Cerebellar cortex (tissue), 1 donor: Measurements from ENCODE around the gene IL1R1.
"Not testable (repeated sequence)": the region's sequence is repeated elsewhere in the genome, so short reads cannot be mapped to it uniquely, and the experiment has no call there.

ENCODE experiments used
- DNase-seq: peaks from one replicate; pipeline ENCODE4 v3.0.0-alpha.2; 2015; ENCODE audit warnings: low spot score

The IL1R1 gene, protein sequence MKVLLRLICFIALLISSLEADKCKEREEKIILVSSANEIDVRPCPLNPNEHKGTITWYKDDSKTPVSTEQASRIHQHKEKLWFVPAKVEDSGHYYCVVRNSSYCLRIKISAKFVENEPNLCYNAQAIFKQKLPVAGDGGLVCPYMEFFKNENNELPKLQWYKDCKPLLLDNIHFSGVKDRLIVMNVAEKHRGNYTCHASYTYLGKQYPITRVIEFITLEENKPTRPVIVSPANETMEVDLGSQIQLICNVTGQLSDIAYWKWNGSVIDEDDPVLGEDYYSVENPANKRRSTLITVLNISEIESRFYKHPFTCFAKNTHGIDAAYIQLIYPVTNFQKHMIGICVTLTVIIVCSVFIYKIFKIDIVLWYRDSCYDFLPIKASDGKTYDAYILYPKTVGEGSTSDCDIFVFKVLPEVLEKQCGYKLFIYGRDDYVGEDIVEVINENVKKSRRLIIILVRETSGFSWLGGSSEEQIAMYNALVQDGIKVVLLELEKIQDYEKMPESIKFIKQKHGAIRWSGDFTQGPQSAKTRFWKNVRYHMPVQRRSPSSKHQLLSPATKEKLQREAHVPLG

DNA sequence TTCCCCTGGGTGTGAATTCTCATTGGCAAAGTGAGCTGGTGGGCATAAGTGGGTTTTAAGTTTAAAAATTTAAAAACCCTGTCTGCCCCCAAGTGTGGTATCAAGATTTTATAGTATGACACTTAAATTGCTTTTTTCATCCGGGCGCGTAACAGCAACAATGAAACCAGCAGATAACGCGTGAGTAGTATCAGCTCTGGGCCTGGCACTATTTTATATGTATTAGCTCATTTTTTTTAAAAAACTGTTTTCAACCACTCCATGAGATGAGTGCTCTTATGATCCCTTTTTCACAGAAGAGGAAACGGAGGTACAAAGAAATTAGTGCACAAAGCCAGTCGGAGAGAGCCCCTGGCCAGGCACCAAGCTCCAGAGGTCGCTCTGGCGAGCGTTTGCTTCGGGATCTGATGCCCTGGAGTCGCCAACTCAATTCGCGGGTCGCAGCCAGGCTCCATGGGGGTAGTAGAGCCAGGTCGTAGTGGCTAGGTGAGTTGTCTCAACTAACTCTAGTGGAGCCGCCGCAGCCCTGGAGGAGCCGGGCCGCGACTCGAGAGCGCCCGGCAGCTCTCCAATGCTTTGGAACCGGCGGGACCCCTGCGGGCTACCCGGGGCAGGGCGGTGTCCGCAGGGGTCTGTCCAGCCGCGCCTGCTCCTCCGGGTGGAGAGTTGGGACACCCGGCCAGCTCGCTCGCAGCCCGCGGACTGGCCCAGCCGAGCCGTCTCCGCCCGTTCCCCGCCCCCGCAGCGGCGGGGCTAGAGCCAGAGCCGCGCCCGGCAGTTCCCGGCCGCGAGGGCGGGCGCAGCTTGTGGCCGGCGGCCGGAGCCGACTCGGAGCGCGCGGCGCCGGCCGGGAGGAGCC, at the start of gene IL1R1:
IL1R1 (plus strand) TSS at position 777 of the 859 bp plus-strand sequence. CDS start 14,979 bp downstream, outside the sequence.
- no peak for DNase-seq

DNA sequence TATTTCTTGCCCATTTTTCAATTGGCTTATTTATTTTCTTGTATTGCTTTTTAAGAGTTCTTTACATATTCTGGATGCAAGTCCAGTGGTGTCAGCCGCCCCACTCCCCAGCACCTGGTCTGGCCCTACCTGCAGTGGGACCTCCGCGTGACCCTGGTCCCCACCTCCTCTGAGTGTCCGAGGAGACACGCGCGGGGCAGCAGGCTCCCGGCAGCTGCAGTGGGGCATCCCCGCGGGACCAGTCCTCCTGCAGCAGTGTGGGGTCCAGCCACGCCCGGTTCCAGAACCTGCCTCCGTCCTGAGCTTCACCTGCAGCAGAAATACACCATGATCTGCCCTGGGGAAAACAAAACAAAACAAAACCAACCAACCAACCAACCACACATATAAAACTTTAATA, 48.9 kb upstream of the IL1R1 start:
- no peak for DNase-seq

DNA sequence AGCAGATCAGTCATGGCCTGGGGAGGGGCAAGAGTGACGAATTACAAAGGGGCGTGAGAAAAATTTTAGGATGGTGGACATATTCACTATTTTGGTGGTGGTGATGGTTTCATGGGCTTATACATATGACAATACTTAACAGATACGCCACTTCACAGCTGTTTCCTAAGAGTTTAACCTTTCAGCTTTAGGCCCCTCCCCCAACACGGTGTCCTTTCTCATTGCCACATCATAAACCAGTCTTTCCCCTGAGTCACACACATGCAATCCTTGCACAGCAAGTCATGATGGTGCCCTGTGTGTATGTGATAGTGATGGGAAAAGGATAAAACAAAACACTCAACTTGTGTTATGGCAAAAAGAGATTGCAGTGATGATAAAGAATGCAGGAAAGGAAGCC, 47.6 kb upstream of the IL1R1 start:
- DNase-seq, result no peak

DNA sequence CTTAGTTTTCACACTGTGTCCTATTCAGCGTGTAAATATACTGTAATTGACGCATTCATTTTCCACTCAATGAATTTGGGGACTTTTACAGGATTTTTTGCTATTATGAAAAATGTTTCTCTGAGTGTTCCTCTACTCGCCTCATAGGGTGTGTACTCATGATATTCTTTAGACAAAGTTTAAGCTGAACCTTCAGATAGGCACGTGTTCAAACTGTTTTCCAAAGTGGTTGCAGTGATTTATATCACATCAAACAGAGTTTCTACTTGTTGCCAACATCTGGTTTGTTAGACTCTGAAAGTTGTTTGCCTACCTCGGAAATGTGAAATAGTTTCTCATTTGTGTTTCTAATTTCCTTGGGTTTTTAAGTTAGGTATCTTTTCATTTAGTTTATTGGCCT, 46.4 kb upstream of the IL1R1 start:
- DNase-seq, result no peak

DNA sequence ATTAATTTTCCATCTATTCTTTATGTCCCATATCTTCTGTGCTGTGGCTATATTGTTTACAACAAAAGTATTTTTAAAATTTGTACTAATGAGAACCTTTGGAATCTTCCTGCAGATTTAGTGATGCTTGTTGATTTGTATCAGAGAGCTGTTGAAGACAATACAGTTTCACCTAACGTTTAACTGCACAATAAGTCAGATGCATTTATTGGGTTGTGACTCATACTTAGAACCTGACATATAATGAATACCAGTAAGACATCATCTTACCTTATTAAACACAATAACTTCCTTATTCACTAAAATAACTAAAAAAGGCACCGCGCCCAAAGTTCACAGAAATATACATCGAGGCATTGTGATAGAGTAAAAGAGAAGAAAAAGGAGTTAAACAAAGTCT, 43.8 kb upstream of the IL1R1 start:
- DNase-seq, result no peak

DNA sequence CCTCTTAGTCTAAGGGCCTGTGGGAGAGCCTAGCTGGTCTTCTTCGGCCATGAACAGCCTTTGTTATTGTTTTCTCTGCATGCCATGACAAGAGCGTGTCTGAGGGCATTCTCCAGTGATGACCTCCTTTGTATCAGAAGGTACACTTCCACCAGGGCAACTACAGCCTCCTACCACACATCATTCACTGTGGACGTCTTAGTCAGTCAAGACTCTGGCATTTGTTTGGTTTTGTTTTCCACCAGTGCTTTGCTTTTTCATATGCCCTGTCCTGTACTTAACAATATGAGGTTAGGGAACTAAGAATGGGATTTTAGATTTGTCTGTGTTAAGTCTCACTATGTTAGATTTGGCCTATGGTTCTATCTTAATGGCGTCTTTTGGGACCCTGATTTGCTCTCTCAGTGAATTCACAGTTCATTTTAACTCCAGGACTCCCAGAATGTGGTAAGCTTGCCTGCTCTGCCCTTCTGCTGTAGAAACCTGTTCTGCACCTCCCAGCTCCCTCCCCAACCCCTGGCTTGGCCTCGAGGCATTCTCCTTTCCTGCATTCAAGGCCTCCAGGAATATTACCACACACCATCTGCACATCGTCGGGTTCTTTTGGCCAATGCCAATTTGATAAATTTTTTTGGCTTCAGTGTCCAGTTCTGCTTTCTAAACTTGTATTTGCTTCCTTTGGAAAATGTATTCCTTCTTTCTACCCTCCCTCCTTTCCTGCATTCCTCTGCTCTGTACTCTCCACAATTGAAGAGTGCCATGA, 42.8 kb upstream of the IL1R1 start:
- no peak for DNase-seq

DNA sequence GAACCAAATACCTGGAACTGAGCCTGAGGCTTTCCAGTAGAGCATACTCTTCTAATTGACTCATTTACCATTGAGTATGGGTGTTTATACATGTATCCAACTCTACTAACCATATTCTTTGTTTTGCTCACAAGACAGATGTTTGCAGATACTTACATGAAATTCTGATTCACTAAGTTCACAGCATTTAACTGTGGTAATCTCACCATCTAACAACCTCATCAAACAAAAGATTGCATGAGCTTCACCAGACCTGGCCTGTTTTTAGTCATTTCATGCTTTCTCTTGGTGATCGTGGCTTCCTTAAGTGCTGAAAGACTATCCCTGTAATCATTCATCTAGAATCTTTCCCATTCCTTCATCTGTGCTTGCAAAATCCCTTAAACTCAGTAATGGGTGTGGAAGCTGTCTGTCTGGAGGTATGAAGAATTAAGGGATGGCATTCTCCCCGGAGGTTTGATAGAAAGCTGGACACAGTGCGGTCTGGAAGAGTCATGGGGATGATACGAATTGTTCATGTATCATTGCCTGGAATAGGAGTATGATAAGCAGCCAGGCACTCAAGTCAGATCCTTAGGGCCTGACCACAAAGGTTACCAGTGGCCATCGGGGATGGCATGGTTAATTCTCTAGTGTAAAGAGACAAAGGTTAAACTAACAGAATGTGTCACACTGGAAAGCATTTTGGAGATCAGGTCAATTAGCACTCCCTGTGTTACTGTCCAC, 42.0 kb upstream of the IL1R1 start:
- DNase-seq, result no peak

DNA sequence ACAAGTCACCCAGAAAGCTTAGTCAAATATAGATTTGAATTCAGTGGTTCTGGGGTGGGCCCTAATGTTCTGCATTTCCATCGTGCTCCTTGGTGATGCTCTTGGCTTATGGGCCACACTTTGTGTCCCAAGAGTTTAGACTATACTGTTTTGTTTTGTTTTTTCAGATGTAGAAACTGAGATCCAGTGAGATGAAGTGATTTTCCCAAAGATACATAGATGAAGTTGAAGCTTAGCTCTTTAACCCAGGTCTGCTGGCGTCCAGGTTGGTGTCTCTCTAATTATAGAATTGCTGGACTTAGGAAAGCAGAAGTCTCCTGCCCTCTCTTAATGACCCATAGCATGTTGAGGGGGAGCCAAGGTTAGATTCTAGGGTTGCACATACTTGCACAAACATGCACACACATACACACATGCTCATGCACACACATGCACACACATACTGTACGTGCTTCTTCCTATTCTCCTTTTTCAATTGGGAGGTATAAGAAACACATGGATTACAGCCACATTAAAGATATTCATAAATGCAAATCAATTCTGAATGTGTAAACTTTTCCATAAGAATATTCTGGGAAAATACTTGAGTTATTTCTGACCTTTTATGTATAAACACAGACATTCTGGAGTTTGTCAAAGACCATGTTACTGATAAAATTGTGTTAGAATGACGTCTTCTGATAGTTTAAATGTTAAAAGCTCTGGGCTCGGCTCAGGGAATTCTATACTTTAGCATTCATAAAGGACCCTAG, 41.3 kb upstream of the IL1R1 start:
- DNase-seq, result no peak

DNA sequence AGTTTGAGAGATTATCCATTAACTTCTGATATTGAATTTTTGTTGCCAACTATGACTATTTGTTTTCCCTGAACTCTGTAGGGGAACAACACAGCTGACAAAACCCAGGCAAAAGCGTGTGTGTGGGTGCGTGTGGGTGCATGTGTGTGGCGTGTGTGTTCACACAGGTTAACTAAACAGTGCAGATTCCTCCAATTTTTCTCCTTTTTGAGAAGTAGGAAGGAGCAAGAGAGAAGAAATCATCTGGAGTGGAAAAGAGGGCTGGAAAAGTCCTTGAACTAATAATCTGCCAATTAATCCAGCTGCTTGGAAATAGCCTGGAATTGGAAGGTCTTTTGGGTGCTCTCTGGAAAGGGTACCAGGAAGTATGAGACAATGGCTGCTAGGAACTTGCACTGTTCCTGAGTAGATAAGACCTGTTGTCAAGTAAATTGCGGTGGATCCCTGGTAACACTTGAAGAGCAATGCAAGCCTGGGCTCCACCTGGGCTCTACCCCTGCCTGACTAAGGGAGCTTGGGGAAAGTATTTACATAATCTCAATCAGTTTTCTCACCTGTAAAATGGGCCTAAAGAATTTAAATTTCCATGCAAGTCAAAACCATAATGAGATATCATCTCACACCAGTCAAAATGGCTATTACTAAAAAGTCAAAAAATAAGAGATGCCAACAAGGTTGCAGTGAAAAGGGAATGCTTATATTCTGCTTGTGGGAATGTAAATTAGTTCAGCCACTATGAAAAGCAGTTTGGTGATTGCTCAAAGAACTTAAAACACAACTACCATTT, 40.5 kb upstream of the IL1R1 start:
- DNase-seq, result no peak

DNA sequence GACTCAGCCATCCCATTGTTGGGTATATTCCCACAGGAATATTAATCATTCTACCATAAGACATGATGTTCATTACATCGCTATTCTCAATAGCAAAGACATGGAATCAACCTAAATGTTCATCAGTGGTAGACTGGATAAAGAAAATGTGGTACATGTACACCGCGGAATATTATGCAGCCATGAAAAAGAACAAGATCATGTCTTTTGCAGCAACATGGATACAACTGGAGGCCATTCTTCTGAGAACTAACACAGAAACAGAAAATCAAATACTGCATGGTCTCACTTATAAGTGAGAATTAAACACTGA, 40.0 kb upstream of the IL1R1 start:
- DNase-seq, result not testable (repeated sequence)

DNA sequence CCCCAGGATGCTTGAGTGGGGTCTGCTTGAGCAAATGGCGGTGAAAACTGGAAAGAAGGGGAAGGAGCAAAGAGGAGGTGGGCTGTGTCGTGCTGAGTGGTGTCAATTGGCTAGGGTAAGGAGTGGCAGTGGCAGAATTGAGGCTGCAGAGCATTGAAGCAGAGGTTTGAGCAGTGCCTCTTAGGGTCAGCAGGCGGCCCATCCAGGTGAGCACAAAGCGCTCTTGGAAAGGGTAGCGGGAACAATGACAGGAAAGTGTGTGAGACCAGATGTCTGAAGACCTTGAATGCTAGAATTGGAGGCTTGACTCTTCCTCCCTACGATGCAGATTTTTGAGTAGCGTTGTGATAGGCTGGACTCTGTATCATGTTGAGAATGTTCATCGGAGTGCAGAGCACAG, 39.3 kb upstream of the IL1R1 start:
- DNase-seq, result no peak

DNA sequence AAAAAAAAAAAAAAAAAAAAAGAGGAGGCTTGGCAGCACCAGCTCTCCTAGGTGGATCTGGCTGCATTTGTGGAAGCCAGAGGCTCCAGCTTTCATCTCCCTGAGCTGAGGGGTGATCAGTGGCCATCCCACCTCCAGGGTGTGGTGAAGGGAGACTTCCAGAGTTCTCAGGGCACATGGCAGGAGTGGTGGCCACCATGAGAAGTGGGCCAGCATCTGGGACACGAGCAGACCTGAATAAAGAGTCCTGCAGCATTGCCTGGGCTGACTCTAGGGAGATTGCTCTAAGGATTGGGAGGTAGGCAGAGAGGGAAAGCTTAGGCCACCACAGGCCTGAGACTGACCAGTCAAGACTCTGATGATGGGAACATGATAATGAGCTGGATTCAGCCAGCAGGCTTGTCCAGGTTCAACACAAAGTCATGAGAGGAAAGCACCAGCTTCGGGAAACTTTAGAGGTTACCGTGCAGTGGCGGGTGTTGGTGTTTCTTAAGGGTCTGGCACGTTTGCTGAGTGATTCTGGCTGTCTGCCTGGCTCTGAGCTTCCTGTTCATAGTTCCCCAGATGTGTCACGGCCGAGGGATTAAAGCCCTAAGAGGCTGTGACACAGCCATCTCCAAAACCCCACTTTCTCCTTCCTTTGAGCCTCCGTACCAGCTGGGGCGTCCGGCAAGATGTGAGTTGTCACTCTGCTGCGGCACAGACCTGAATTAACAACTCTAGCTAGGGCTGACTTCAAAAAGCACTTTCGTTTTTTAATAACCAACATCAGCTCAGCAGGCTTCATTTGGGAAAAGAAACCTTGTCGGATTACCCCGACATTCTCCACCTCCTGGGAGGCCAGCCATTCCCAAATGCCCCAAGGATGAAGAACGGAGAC, 38.3 kb upstream of the IL1R1 start:
- no peak for DNase-seq

DNA sequence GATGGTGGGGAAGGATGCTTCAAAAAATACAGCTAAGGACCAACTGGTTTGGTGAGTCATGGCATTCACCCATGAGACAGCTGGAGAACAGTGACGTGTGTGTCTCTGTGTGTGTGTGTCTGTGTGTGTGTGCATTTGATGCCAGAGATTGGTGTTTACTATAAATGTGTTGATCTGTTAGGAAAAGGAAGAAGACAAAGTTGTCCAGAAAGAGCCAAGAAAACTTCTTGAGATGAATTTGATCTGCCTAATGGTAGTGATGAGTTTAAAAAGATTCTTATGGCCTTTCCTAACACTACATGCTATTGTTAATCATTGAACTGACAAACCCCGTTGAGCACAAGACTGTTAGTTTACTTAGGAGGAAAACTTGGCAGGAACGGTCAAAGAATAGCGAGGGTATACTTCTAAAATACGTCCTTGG, 36.4 kb upstream of the IL1R1 start:
- no peak for DNase-seq

DNA sequence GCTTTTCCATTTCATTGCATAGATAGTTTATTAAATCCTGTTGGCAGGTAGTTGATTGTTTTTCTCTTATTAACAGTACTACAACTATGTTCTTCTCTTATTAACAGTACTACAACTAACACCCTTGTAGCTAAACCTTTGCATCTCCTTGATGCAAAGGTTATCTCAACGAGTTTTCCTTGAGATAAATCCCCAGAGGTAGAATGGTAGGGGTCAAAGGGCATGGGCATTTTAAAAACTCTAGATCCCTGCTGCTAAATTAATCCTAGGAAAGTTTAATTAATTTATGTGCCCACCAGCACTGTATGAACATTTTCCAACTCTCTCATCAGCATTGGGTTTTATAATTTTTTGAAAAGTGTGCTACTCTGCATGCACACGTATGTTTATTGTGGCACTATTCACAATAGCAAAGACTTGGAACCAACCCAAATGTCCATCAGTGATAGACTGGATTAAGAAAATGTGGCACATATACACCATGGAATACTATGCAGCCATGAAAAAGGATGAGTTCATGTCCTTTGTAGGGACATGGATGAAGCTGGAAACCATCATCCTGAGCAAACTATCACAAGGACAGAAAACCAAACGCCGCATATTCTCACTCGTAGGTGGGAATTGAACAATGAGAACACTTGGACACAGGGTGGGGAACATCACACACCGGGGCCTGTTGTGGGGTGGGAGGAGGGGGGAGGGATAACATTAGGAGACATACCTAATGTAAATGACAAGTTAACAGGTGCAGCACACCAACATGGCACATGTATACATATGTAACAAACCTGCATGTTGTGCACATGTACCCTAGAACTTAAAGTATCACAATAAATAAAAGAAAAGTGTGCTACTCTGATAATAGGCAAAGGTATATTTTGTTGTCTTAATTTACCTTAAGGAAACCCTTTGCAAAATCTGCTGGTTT, 35.5 kb upstream of the IL1R1 start:
- DNase-seq, result not testable (repeated sequence)

DNA sequence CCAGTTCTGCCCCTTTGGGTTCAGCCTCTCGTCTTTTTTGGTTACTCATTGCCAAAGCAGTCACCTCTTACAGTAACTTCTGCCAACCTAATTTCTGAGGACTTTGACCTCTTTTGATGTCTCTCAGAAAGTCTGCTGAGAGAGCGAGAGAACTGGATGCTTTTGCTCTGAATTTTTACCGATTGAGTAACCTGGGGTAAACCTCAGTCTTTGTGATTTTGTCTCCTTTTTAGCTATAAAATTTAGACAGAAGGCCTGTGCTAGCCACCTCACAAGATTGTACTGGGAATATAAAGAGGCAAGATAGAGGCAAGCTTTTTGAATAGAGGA, 34.8 kb upstream of the IL1R1 start:
- DNase-seq, result no peak

DNA sequence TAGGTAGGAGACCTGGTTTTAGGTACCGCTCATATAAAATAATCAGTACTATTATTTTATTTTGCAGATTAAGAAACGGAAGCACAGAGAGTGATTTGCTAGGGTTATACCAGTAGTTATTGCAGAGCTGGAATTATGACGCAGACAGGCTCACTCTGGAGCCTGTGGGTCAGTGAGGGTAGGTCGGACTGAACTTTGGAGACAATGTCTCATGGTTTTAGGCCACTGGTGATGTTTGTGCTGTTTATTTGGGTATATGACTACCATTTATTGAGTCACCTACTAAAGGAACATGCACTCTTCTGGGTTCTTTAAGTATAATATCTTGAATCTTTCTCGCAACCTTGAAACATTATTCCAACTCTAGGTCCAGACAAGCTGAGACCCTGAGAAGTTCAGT, 33.5 kb upstream of the IL1R1 start:
- DNase-seq, result no peak

DNA sequence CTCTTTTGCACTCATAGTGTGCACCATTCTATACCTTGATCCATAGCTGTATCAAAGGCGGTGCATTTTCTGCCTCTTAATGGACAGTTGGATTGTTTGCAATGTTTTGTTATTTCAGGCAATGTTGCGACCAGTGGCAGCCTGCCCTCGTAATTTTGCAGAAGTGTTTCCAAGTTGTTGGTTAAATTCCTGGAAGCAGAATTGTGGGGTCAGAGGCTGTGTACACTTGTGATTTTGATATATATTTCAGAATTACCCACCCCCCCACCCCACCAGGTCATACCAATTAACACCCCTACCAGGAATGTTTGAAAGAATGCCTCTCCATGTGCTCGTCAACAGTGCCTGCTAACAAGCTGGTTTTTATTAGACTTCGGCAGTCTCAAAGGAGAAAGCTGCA, 32.4 kb upstream of the IL1R1 start:
- no peak for DNase-seq
